ENCODE measurements around the gene C1orf21.

The C1orf21 gene

GRCh38 chr1:184476187-184476586, 89.4 kb downstream of the C1orf21 start:
- Histone ChIP-seq H3K27ac (ENCODE audit: low read length, poor library complexity, severe bottlenecking) (no peak overlapping the region), H2AK5ac (ENCODE audit: low read length, severe bottlenecking) (no peak overlapping the region), H3K4ac (ENCODE audit: low read depth in 1 of 2, low read length in 2 of 2) (no peak overlapping the region), H3K27me3 (ENCODE audit: control insufficient read depth in 1 of 2, insufficient read depth in 1 of 2, low read length in 2 of 2) (no peaks in the 10 kb centered on the region), H3K14ac (ENCODE audit: low read length in 2 of 2) (no peak overlapping the region), H3K18ac (ENCODE audit: low read depth in 1 of 2, low read length in 2 of 2) (no peak overlapping the region), H4K8ac (ENCODE audit: low read length) (no peak overlapping the region), H3K4me3 (ENCODE audit: insufficient read depth in 1 of 2, low read depth in 1 of 2, low read length in 2 of 2) (peak overlapping the region in 1 of 2 experiments; percentile 7), H3K4me2 (ENCODE audit: low read length, poor library complexity, severe bottlenecking) (no peak overlapping the region), H2BK120ac (ENCODE audit: low read depth, low read length) (no peak overlapping the region), H2BK15ac (ENCODE audit: low read depth, poor library complexity, severe bottlenecking) (no peak overlapping the region), H4K91ac (ENCODE audit: low read length) (no peak overlapping the region), H3K36me3 (ENCODE audit: control insufficient read depth in 1 of 2, insufficient read depth in 2 of 2, low read depth in 1 of 2, low read length in 2 of 2) (peaks cover 2 to 59% of the 10 kb centered on the region in 2 experiments), H3K4me1 (ENCODE audit: control insufficient read depth, insufficient read depth, low read depth, low read length) (no peaks in the 10 kb centered on the region), H2BK12ac (ENCODE audit: low read length in 2 of 2) (no peak overlapping the region), H3K9ac (ENCODE audit: low read length) (no peak overlapping the region), H3K23ac (ENCODE audit: low read length in 2 of 2) (no peak overlapping the region), H2AFZ (ENCODE audit: low read depth, low read length) (no peak overlapping the region), H3K9me3 (ENCODE audit: control insufficient read depth, low read length) (peaks cover 80% of the 10 kb centered on the region), H2BK5ac (ENCODE audit: low read depth, low read length, poor library complexity, severe bottlenecking) (no peak overlapping the region), H3K79me1 (replicated peaks; ENCODE audit: low read length, poor library complexity, severe bottlenecking) (peaks cover 7% of the 10 kb centered on the region)
- DNase-seq: no peak
- WGBS: 95% methylated on average over 2 of the region's 2 CpGs

- H2AFZ ChIP-seq (ENCODE audit: low read depth, low read length): no peak overlapping the region
- H3K79me1 ChIP-seq (replicated peaks; ENCODE audit: low read length, poor library complexity, severe bottlenecking): peaks cover 6% of the 10 kb centered on the region
- peaks cover 1% of the 10 kb centered on the region for H3K4me1 ChIP-seq (ENCODE audit: control insufficient read depth, insufficient read depth, low read depth, low read length)
- H4K91ac ChIP-seq (ENCODE audit: low read length): no peak overlapping the region
- peaks cover 48% of the 10 kb centered on the region for H3K9me3 ChIP-seq (ENCODE audit: control insufficient read depth, low read length)
- no peak overlapping the region for H3K4me3 ChIP-seq (ENCODE audit: insufficient read depth in 1 of 2, low read depth in 1 of 2, low read length in 2 of 2)
- no peak overlapping the region for H2BK12ac ChIP-seq (ENCODE audit: low read length in 2 of 2)
- no peak overlapping the region for H3K4me2 ChIP-seq (ENCODE audit: low read length, poor library complexity, severe bottlenecking)
- H3K23ac ChIP-seq (ENCODE audit: low read length in 2 of 2): no peak overlapping the region
- H4K8ac ChIP-seq (ENCODE audit: low read length): no peak overlapping the region
- H3K18ac ChIP-seq (ENCODE audit: low read depth in 1 of 2, low read length in 2 of 2): no peak overlapping the region
- H3K14ac ChIP-seq (ENCODE audit: low read length in 2 of 2): no peak overlapping the region
- H3K4ac ChIP-seq (ENCODE audit: low read depth in 1 of 2, low read length in 2 of 2): no peak overlapping the region
- peaks cover 2 to 54% of the 10 kb centered on the region in 2 experiments for H3K36me3 ChIP-seq (ENCODE audit: control insufficient read depth in 1 of 2, insufficient read depth in 2 of 2, low read depth in 1 of 2, low read length in 2 of 2)
- no peak for DNase-seq
- no peak overlapping the region for H2BK15ac ChIP-seq (ENCODE audit: low read depth, poor library complexity, severe bottlenecking)
- WGBS: 98% methylated on average over 11 of the region's 14 CpGs
- H2BK5ac ChIP-seq (ENCODE audit: low read depth, low read length, poor library complexity, severe bottlenecking): no peak overlapping the region
- H2BK120ac ChIP-seq (ENCODE audit: low read depth, low read length): no peak overlapping the region
- H3K27me3 ChIP-seq (ENCODE audit: control insufficient read depth in 1 of 2, insufficient read depth in 1 of 2, low read length in 2 of 2): no peaks in the 10 kb centered on the region
- no peak overlapping the region for H3K9ac ChIP-seq (ENCODE audit: low read length)
- no peak overlapping the region for H2AK5ac ChIP-seq (ENCODE audit: low read length, severe bottlenecking)
- H3K27ac ChIP-seq (ENCODE audit: low read length, poor library complexity, severe bottlenecking): no peak overlapping the region
Observed at GRCh38 chr1:184479435-184480167, 92.8 kb downstream of the C1orf21 start.

DNA sequence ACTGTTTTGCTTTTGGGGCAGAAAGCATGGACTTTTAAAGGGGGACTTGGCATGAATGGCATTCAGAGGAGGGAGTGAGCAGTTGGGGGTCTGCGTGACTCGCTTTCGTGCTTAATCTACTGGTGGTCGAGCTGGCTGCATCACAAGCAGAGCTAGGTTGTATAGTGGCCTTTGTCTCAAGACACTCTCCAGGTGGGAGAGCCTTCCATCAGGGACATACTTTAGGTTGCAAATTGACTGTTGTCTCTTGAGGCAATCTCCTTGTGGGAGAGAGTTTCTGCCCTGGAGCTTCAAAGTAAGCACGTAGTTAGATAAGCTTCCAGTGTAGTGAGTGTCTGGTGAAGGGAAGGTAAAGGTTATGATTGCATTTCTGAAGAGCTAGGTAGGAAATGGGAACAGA, 93.9 kb downstream of the C1orf21 start:
- H3K9ac ChIP-seq (ENCODE audit: low read length): no peak overlapping the region
- H3K79me1 ChIP-seq (replicated peaks; ENCODE audit: low read length, poor library complexity, severe bottlenecking): peaks cover 6% of the 10 kb centered on the region
- H2BK120ac ChIP-seq (ENCODE audit: low read depth, low read length): no peak overlapping the region
- H3K27me3 ChIP-seq (ENCODE audit: control insufficient read depth in 1 of 2, insufficient read depth in 1 of 2, low read length in 2 of 2): no peaks in the 10 kb centered on the region
- peak overlapping the region in 1 of 2 experiments; percentile 50 for H3K18ac ChIP-seq (ENCODE audit: low read depth in 1 of 2, low read length in 2 of 2)
- H3K4me3 ChIP-seq (ENCODE audit: insufficient read depth in 1 of 2, low read depth in 1 of 2, low read length in 2 of 2): no peak overlapping the region
- no peak overlapping the region for H4K8ac ChIP-seq (ENCODE audit: low read length)
- no peak overlapping the region for H3K23ac ChIP-seq (ENCODE audit: low read length in 2 of 2)
- no peak overlapping the region for H2AFZ ChIP-seq (ENCODE audit: low read depth, low read length)
- DNase-seq: no peak
- H3K4me2 ChIP-seq (ENCODE audit: low read length, poor library complexity, severe bottlenecking): no peak overlapping the region
- H2BK12ac ChIP-seq (ENCODE audit: low read length in 2 of 2): peak overlapping the region in 1 of 2 experiments; percentile 70
- H3K14ac ChIP-seq (ENCODE audit: low read length in 2 of 2): no peak overlapping the region
- H2BK5ac ChIP-seq (ENCODE audit: low read depth, low read length, poor library complexity, severe bottlenecking): no peak overlapping the region
- no peak overlapping the region for H3K4ac ChIP-seq (ENCODE audit: low read depth in 1 of 2, low read length in 2 of 2)
- H3K27ac ChIP-seq (ENCODE audit: low read length, poor library complexity, severe bottlenecking): no peak overlapping the region
- peaks cover 2 to 46% of the 10 kb centered on the region in 2 experiments for H3K36me3 ChIP-seq (ENCODE audit: control insufficient read depth in 1 of 2, insufficient read depth in 2 of 2, low read depth in 1 of 2, low read length in 2 of 2)
- H2AK5ac ChIP-seq (ENCODE audit: low read length, severe bottlenecking): no peak overlapping the region
- H3K9me3 ChIP-seq (ENCODE audit: control insufficient read depth, low read length): peaks cover 36% of the 10 kb centered on the region
- no peak overlapping the region for H4K91ac ChIP-seq (ENCODE audit: low read length)
- WGBS: 77% methylated on average over 5 of the region's 5 CpGs
- no peak overlapping the region for H2BK15ac ChIP-seq (ENCODE audit: low read depth, poor library complexity, severe bottlenecking)
- H3K4me1 ChIP-seq (ENCODE audit: control insufficient read depth, insufficient read depth, low read depth, low read length): peaks cover 1% of the 10 kb centered on the region

DNA sequence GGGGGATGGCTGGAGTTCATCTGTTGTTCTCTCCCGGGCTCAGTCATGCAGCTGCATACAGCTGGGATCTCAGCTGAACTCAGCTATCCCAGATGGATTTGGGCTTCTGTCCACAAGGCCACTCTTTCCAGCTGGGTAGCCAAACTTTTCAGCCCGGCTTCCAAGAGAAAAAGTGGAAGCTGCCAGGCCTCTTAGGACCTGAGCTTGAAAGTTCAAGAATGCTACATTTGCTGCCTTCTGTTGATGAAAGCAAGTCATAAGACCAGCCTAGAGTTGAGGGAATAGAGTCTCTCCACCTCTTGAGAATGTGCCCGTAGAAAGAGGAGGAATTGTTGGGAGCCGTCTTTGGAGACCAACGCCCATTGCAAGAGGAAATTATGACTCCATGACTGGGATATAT, 95.3 kb downstream of the C1orf21 start:
- Histone ChIP-seq H2BK15ac (ENCODE audit: low read depth, poor library complexity, severe bottlenecking) (no peak overlapping the region), H2BK12ac (ENCODE audit: low read length in 2 of 2) (peak overlapping the region in 1 of 2 experiments; percentile 55), H2BK5ac (ENCODE audit: low read depth, low read length, poor library complexity, severe bottlenecking) (no peak overlapping the region), H2BK120ac (ENCODE audit: low read depth, low read length) (no peak overlapping the region), H2AK5ac (ENCODE audit: low read length, severe bottlenecking) (no peak overlapping the region), H3K4me3 (ENCODE audit: insufficient read depth in 1 of 2, low read depth in 1 of 2, low read length in 2 of 2) (peak overlapping the region in 1 of 2 experiments; percentile 57), H3K79me1 (replicated peaks; ENCODE audit: low read length, poor library complexity, severe bottlenecking) (peaks cover 7% of the 10 kb centered on the region), H3K36me3 (ENCODE audit: control insufficient read depth in 1 of 2, insufficient read depth in 2 of 2, low read depth in 1 of 2, low read length in 2 of 2) (peaks cover 2 to 35% of the 10 kb centered on the region in 2 experiments), H3K4me1 (ENCODE audit: control insufficient read depth, insufficient read depth, low read depth, low read length) (peaks cover 1% of the 10 kb centered on the region), H3K14ac (ENCODE audit: low read length in 2 of 2) (no peak overlapping the region), H3K27ac (ENCODE audit: low read length, poor library complexity, severe bottlenecking) (no peak overlapping the region), H2AFZ (ENCODE audit: low read depth, low read length) (no peak overlapping the region), H3K18ac (ENCODE audit: low read depth in 1 of 2, low read length in 2 of 2) (peak overlapping the region in 1 of 2 experiments; percentile 59), H3K9me3 (ENCODE audit: control insufficient read depth, low read length) (peaks cover 22% of the 10 kb centered on the region), H3K4me2 (ENCODE audit: low read length, poor library complexity, severe bottlenecking) (no peak overlapping the region), H4K91ac (ENCODE audit: low read length) (no peak overlapping the region), H4K8ac (ENCODE audit: low read length) (no peak overlapping the region), H3K27me3 (ENCODE audit: control insufficient read depth in 1 of 2, insufficient read depth in 1 of 2, low read length in 2 of 2) (no peaks in the 10 kb centered on the region), H3K9ac (ENCODE audit: low read length) (peak overlapping the region; percentile 87), H3K4ac (ENCODE audit: low read depth in 1 of 2, low read length in 2 of 2) (peak overlapping the region in 1 of 2 experiments; percentile 51), H3K23ac (ENCODE audit: low read length in 2 of 2) (no peak overlapping the region)
- WGBS: 84% methylated on average over 5 of the region's 5 CpGs
- DNase-seq: peak; percentile 33
